HL-60/S4 treated with phorbol 12-myristate 13-acetate at 8.2 ng/mL for 4 days and 3 days (cell line): Measurements from ENCODE around the gene TNFAIP1.
"Not testable (repeated sequence)": the region's sequence is repeated elsewhere in the genome, so short reads cannot be mapped to it uniquely, and the experiment has no call there.

Source experiments
- in situ Hi-C: fragments of 300-500 bp; cut with MboI; formaldehyde crosslinking; loops from 2 replicates; pipeline ENCODE4 v1.15.0; 2022; ENCODE audit warnings: low sequenced_read_pairs

The TNFAIP1 gene

GRCh38 chr17:28335201-28335958, at the start of gene TNFAIP1, which contains the start of gene IFT20:
TSS of gene TNFAIP1 (plus strand) at chr17:28335761. CDS start at chr17:28339522, 3,761 bp downstream.
TSS of gene IFT20 (minus strand) at chr17:28335472. CDS start at chr17:28331985, 3,487 bp downstream.
- in situ Hi-C loops = no loop called here

- in situ Hi-C loops = no loop called here
These were observed 49.6 kb upstream of the TNFAIP1 start for GRCh38 chr17:28285965-28286364.

GRCh38 chr17:28290703-28291102, 44.9 kb upstream of the TNFAIP1 start:
- in situ Hi-C loops = no loop called here

- in situ Hi-C loops = no loop called here
These were observed 43.7 kb upstream of the TNFAIP1 start for GRCh38 chr17:28291780-28292330.

GRCh38 chr17:28292878-28293277, 42.7 kb upstream of the TNFAIP1 start:
- in situ Hi-C loops = not testable (repeated sequence)

GRCh38 chr17:28293994-28294393, 41.6 kb upstream of the TNFAIP1 start:
- in situ Hi-C loops = no loop called here

GRCh38 chr17:28295677-28296578, 39.6 kb upstream of the TNFAIP1 start:
- in situ Hi-C loops = no loop called here

GRCh38 chr17:28298449-28298848, 37.1 kb upstream of the TNFAIP1 start:
- in situ Hi-C loops = no loop called here

- in situ Hi-C loops = no loop called here
These were observed 28.6 kb upstream of the TNFAIP1 start for GRCh38 chr17:28306954-28307401.

GRCh38 chr17:28313841-28314240, 21.7 kb upstream of the TNFAIP1 start:
- in situ Hi-C loops = no loop called here

GRCh38 chr17:28315846-28316705, 19.5 kb upstream of the TNFAIP1 start:
- in situ Hi-C loops = no loop called here

GRCh38 chr17:28317099-28317965, 18.2 kb upstream of the TNFAIP1 start:
- in situ Hi-C loops = no loop called here

GRCh38 chr17:28317966-28318758, 17.4 kb upstream of the TNFAIP1 start:
- in situ Hi-C loops = no loop called here

- in situ Hi-C loops = no loop called here
These were observed 16.6 kb upstream of the TNFAIP1 start, which contains the start of gene TMEM97 for GRCh38 chr17:28318759-28319597. TSS of gene TMEM97 (plus strand) at chr17:28319200. CDS start at chr17:28319240, 40 bp downstream.

- in situ Hi-C loops = no loop called here
These were observed 16.0 kb upstream of the TNFAIP1 start for GRCh38 chr17:28319598-28319935.

- in situ Hi-C loops = no loop called here
These were observed 15.1 kb upstream of the TNFAIP1 start for GRCh38 chr17:28320215-28321061.

GRCh38 chr17:28324267-28324745, 11.3 kb upstream of the TNFAIP1 start:
- in situ Hi-C loops = no loop called here
